ENCODE data around the gene CADPS2. TPM values are rescaled to one million over a fixed set of nuclear protein-coding genes. Genes with fewer than 3 reads are reported as not detected.

Gene CADPS2
- total RNA-seq, 1 experiment from 2014 or later = 12.2 TPM

DNA sequence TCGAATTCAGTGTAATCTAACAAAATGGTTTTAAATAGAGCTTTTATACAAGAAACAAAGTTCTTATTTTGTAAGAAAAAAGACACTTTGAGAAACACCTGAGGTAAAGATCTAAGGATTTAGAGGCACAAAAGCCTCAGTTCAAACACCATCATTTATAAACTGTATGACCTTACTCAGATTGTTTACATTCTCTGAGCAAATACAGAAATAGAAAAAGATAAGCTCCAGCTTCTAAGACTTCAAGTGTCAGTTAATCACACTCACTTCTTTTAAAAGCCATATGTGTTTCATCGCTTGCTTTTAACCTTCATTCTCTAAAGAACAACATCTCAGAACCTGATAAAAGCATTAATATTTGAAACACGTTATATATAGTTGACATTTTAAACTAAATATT is 27.9 kb downstream of the CADPS2 start:
- POLR2A ChIA-PET = no interaction called here
- ATAC-seq (no peak), DNase-seq (ENCODE audit: low spot score) (no peak)
- peaks cover 22% of the 10 kb centered on the region for H3K4me1 Mint-ChIP-seq
- H3K4me3 Mint-ChIP-seq = no peak overlapping the region
- CTCF ChIA-PET = no interaction called here
- TF ChIP-seq NFYB (CRISPR knock-in tag; conservative IDR thresholded peaks at IDR 0.05; ENCODE audit: low read depth) = no peak
- no peak for TF ChIP-seq NR1H2 (CRISPR knock-in tag; IDR thresholded peaks at IDR 0.05)
- no peak for TF ChIP-seq ZNF423 (CRISPR knock-in tag; IDR thresholded peaks at IDR 0.05)
- TF ChIP-seq, protein P1, sequence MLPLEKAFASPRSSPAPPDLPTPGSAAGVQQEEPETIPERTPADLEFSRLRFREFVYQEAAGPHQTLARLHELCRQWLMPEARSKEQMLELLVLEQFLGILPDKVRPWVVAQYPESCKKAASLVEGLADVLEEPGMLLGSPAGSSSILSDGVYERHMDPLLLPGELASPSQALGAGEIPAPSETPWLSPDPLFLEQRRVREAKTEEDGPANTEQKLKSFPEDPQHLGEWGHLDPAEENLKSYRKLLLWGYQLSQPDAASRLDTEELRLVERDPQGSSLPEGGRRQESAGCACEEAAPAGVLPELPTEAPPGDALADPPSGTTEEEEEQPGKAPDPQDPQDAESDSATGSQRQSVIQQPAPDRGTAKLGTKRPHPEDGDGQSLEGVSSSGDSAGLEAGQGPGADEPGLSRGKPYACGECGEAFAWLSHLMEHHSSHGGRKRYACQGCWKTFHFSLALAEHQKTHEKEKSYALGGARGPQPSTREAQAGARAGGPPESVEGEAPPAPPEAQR (CRISPR knock-in tag; IDR thresholded peaks at IDR 0.05) = no peak
- no peak for TF ChIP-seq ESRRA (CRISPR knock-in tag; IDR thresholded peaks at IDR 0.05; ENCODE audit: borderline replicate concordance)
- no peak for TF ChIP-seq CBFB (CRISPR knock-in tag; IDR thresholded peaks at IDR 0.05; ENCODE audit: low read depth)
- H3K27me3 Mint-ChIP-seq (ENCODE audit: low read depth) = no peaks in the 10 kb centered on the region
- peaks cover 7% of the 10 kb centered on the region for H3K9me3 Mint-ChIP-seq
- peaks cover 7% of the 10 kb centered on the region; the same call in 1 of the 2 replicates for H3K36me3 Mint-ChIP-seq
- no peak overlapping the region for H3K27ac Mint-ChIP-seq

DNA sequence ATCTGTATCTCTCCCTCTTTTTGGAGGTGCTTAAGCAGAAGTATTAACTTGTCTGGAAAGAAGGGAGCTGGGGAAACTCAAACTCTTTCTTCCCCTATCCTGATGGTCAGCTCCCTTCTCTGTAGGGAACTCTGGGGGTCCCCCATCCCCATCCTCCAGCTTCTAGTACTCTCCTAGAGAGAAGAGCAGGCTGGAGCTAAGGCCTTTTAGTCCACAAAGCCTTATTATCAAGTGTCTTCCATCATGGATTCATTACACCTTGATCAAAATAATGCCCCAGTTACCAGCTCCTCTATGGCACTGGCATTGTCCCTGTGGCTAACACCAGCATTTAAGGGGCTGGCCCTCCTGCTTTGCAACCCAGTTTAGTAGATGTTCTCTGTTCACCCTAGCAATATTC is 35.7 kb downstream of the CADPS2 start:
- POLR2A ChIA-PET = no interaction called here
- CTCF ChIA-PET = no interaction called here
- Mint-ChIP-seq H3K4me3 (no peak overlapping the region), H3K4me1 (peaks cover 31% of the 10 kb centered on the region), H3K36me3 (peaks cover 5% of the 10 kb centered on the region), H3K27me3 (ENCODE audit: low read depth) (no peaks in the 10 kb centered on the region), H3K27ac (no peak overlapping the region), H3K9me3 (peaks cover 19% of the 10 kb centered on the region)
- no peak for TF ChIP-seq SMAD4 (CRISPR knock-in tag; IDR thresholded peaks at IDR 0.05)
- TF ChIP-seq, protein P2, sequence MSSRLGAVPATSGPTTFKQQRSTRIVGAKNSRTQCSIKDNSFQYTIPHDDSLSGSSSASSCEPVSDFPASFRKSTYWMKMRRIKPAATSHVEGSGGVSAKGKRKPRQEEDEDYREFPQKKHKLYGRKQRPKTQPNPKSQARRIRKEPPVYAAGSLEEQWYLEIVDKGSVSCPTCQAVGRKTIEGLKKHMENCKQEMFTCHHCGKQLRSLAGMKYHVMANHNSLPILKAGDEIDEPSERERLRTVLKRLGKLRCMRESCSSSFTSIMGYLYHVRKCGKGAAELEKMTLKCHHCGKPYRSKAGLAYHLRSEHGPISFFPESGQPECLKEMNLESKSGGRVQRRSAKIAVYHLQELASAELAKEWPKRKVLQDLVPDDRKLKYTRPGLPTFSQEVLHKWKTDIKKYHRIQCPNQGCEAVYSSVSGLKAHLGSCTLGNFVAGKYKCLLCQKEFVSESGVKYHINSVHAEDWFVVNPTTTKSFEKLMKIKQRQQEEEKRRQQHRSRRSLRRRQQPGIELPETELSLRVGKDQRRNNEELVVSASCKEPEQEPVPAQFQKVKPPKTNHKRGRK (CRISPR knock-in tag; IDR thresholded peaks at IDR 0.05; ENCODE audit: borderline replicate concordance) = no peak
- TF ChIP-seq, protein P3, sequence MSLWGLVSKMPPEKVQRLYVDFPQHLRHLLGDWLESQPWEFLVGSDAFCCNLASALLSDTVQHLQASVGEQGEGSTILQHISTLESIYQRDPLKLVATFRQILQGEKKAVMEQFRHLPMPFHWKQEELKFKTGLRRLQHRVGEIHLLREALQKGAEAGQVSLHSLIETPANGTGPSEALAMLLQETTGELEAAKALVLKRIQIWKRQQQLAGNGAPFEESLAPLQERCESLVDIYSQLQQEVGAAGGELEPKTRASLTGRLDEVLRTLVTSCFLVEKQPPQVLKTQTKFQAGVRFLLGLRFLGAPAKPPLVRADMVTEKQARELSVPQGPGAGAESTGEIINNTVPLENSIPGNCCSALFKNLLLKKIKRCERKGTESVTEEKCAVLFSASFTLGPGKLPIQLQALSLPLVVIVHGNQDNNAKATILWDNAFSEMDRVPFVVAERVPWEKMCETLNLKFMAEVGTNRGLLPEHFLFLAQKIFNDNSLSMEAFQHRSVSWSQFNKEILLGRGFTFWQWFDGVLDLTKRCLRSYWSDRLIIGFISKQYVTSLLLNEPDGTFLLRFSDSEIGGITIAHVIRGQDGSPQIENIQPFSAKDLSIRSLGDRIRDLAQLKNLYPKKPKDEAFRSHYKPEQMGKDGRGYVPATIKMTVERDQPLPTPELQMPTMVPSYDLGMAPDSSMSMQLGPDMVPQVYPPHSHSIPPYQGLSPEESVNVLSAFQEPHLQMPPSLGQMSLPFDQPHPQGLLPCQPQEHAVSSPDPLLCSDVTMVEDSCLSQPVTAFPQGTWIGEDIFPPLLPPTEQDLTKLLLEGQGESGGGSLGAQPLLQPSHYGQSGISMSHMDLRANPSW (CRISPR knock-in tag; conservative IDR thresholded peaks at IDR 0.05; ENCODE audit: low read depth) = no peak
- TF ChIP-seq FOXJ3 (CRISPR knock-in tag; IDR thresholded peaks at IDR 0.05; ENCODE audit: borderline replicate concordance) = no peak
- TF ChIP-seq, protein P4, sequence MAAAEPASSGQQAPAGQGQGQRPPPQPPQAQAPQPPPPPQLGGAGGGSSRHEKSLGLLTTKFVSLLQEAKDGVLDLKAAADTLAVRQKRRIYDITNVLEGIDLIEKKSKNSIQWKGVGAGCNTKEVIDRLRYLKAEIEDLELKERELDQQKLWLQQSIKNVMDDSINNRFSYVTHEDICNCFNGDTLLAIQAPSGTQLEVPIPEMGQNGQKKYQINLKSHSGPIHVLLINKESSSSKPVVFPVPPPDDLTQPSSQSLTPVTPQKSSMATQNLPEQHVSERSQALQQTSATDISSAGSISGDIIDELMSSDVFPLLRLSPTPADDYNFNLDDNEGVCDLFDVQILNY (CRISPR knock-in tag; IDR thresholded peaks at IDR 0.05) = no peak
- TF ChIP-seq, protein P5, sequence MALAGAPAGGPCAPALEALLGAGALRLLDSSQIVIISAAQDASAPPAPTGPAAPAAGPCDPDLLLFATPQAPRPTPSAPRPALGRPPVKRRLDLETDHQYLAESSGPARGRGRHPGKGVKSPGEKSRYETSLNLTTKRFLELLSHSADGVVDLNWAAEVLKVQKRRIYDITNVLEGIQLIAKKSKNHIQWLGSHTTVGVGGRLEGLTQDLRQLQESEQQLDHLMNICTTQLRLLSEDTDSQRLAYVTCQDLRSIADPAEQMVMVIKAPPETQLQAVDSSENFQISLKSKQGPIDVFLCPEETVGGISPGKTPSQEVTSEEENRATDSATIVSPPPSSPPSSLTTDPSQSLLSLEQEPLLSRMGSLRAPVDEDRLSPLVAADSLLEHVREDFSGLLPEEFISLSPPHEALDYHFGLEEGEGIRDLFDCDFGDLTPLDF (CRISPR knock-in tag; IDR thresholded peaks at IDR 0.05) = no peak
- TF ChIP-seq, protein P6, sequence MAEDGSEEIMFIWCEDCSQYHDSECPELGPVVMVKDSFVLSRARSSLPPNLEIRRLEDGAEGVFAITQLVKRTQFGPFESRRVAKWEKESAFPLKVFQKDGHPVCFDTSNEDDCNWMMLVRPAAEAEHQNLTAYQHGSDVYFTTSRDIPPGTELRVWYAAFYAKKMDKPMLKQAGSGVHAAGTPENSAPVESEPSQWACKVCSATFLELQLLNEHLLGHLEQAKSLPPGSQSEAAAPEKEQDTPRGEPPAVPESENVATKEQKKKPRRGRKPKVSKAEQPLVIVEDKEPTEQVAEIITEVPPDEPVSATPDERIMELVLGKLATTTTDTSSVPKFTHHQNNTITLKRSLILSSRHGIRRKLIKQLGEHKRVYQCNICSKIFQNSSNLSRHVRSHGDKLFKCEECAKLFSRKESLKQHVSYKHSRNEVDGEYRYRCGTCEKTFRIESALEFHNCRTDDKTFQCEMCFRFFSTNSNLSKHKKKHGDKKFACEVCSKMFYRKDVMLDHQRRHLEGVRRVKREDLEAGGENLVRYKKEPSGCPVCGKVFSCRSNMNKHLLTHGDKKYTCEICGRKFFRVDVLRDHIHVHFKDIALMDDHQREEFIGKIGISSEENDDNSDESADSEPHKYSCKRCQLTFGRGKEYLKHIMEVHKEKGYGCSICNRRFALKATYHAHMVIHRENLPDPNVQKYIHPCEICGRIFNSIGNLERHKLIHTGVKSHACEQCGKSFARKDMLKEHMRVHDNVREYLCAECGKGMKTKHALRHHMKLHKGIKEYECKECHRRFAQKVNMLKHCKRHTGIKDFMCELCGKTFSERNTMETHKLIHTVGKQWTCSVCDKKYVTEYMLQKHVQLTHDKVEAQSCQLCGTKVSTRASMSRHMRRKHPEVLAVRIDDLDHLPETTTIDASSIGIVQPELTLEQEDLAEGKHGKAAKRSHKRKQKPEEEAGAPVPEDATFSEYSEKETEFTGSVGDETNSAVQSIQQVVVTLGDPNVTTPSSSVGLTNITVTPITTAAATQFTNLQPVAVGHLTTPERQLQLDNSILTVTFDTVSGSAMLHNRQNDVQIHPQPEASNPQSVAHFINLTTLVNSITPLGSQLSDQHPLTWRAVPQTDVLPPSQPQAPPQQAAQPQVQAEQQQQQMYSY (CRISPR knock-in tag; IDR thresholded peaks at IDR 0.05) = no peak
- TF ChIP-seq ZNF671 (CRISPR knock-in tag; IDR thresholded peaks at IDR 0.05) = no peak
- no peak for TF ChIP-seq GRHL2 (CRISPR knock-in tag; IDR thresholded peaks at IDR 0.05; ENCODE audit: insufficient replicate concordance, severe bottlenecking)
- TF ChIP-seq, protein P7, sequence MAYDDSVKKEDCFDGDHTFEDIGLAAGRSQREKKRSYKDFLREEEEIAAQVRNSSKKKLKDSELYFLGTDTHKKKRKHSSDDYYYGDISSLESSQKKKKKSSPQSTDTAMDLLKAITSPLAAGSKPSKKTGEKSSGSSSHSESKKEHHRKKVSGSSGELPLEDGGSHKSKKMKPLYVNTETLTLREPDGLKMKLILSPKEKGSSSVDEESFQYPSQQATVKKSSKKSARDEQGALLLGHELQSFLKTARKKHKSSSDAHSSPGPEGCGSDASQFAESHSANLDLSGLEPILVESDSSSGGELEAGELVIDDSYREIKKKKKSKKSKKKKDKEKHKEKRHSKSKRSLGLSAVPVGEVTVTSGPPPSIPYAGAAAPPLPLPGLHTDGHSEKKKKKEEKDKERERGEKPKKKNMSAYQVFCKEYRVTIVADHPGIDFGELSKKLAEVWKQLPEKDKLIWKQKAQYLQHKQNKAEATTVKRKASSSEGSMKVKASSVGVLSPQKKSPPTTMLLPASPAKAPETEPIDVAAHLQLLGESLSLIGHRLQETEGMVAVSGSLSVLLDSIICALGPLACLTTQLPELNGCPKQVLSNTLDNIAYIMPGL (CRISPR knock-in tag; IDR thresholded peaks at IDR 0.05) = no peak
- TF ChIP-seq ZNF396 (CRISPR knock-in tag; IDR thresholded peaks at IDR 0.05; ENCODE audit: borderline replicate concordance) = no peak
- no peak for ATAC-seq
- no peak for DNase-seq (ENCODE audit: low spot score)

Measured in WTC11 (cell line).